Stimulated activated naive CD8-positive, alpha-beta T cell treated with anti-CD3 and anti-CD28 coated beads, Interleukin-15, Interleukin-2, amounts not matched to agents 100 ng/mL and 50 ng/mL, for 24 hours (primary cell): Measurements from ENCODE around the gene GRID1.
A peak's percentile ranks its signal among the peaks of the same experiment; 100 is the strongest.

ENCODE experiments used
- H3K27ac Mint-ChIP-seq: one replicate; pipeline ENCODE4 v1.8.0; 2021; ENCODE audit warnings: mild to moderate bottlenecking, mixed read lengths
- H3K27me3 Mint-ChIP-seq: one replicate; pipeline ENCODE4 v1.8.0; 2021; ENCODE audit warnings: mixed read lengths
- H3K36me3 Mint-ChIP-seq: one replicate; pipeline ENCODE4 v1.8.0; 2021; ENCODE audit warnings: low read depth, mixed read lengths
- H3K4me1 Mint-ChIP-seq: one replicate; pipeline ENCODE4 v1.8.0; 2021; ENCODE audit warnings: low read depth, mixed read lengths
- H3K4me3 Mint-ChIP-seq: one replicate; pipeline ENCODE4 v1.8.0; 2021; ENCODE audit warnings: mild to moderate bottlenecking, mixed read lengths
- H3K9me3 Mint-ChIP-seq: one replicate; pipeline ENCODE4 v1.8.0; 2021; ENCODE audit warnings: mixed read lengths

The GRID1 gene

DNA sequence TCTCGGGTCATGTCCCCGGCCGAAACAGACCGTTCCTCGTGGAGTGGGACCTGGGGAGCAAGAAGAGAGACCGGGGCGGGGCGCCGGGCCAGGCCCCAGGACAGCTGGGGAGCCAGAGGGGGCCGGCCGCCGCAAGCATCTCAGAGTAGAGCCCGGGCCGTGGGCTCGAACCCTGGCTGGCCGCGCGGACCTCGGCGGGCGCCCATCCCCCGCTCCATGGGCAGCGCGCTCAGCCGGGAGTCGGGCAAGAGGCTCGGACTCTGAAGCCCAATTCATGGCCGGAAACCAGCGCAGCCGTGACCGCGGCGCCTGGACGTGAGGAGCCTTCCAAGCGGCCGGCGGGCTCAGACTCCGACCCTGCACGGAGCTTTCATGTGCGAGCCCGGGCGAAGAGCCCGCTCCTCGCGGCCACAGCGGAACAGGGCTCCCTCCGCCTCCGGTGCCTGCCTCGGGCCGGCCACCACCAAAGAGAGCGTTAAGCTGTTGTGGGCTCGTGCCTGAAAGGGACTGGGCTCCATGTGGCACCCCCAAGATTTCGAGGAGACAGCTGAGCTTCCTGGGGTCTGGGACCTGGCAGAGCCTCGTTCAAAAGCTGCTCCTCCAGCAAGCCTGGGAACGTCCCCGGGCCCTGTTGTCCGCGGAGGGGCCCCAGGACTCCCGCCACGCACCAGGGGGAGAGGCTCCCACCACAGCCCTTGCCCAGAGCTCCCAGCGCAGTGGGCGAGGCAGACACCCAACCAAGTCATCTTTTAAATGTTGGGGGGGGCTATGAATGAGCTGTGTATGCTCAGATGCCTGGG lies 757 bp upstream of the GRID1 start:
- Mint-ChIP-seq H3K4me3 (no peak overlapping the region), H3K36me3 (no peaks in the 10 kb centered on the region), H3K27ac (no peak overlapping the region), H3K4me1 (peaks cover 11% of the 10 kb centered on the region), H3K9me3 (no peaks in the 10 kb centered on the region), H3K27me3 (peaks cover 66% of the 10 kb centered on the region)

DNA sequence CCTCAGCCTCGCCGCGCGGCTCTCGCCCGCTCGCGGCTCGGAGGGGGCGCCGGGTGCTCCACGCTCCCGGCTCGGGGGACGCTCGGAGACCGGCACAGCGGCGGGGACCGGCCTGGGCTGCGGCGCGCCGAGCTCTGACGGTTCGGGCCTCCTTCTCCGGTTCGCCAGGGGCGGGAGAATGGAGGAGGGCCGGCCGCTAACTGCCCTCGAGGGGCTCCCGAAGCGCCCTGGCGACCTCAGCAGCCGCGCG lies 232 bp upstream of the GRID1 start:
- no peaks in the 10 kb centered on the region for H3K9me3 Mint-ChIP-seq
- H3K4me3 Mint-ChIP-seq, result no peak overlapping the region
- H3K36me3 Mint-ChIP-seq, result no peaks in the 10 kb centered on the region
- H3K4me1 Mint-ChIP-seq, result peaks cover 11% of the 10 kb centered on the region
- peaks cover 65% of the 10 kb centered on the region for H3K27me3 Mint-ChIP-seq
- H3K27ac Mint-ChIP-seq, result no peak overlapping the region

DNA sequence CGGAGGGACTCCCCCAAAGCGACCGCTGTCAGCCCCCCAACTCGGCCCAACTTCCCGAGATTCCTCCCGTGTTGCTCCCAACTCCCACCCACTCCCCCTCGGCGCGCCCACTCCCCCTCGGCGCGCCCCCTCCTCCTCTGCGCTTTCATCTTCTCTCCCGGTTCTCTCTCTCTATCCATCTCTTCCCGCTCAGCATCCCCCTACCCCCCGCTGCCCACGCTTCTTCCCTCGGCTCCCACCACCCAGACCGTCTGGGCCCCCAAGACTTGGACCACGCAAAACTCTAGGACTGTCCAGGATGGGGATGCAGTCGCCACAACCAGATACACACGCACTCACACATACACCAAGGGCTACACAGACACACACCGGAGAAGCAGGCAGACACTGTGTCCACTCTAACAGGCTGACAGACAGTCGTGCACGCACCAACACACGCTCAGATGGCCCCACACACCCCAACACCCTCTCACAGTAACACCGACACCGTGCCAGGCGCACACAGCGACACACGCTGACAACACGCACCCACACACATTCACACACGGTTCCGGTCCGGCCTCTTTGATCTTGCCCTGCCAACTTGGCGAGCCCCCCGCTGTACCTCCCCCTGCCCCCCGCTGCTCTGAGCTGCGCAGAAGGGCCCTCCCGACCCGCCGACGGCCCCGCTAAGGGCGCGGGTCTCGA lies 1.1 kb downstream of the GRID1 start:
- H3K9me3 Mint-ChIP-seq, result no peaks in the 10 kb centered on the region
- peak overlapping the region; percentile 44 for H3K4me3 Mint-ChIP-seq
- H3K4me1 Mint-ChIP-seq, result peaks cover 11% of the 10 kb centered on the region
- H3K36me3 Mint-ChIP-seq, result no peaks in the 10 kb centered on the region
- peaks cover 69% of the 10 kb centered on the region for H3K27me3 Mint-ChIP-seq
- no peak overlapping the region for H3K27ac Mint-ChIP-seq

DNA sequence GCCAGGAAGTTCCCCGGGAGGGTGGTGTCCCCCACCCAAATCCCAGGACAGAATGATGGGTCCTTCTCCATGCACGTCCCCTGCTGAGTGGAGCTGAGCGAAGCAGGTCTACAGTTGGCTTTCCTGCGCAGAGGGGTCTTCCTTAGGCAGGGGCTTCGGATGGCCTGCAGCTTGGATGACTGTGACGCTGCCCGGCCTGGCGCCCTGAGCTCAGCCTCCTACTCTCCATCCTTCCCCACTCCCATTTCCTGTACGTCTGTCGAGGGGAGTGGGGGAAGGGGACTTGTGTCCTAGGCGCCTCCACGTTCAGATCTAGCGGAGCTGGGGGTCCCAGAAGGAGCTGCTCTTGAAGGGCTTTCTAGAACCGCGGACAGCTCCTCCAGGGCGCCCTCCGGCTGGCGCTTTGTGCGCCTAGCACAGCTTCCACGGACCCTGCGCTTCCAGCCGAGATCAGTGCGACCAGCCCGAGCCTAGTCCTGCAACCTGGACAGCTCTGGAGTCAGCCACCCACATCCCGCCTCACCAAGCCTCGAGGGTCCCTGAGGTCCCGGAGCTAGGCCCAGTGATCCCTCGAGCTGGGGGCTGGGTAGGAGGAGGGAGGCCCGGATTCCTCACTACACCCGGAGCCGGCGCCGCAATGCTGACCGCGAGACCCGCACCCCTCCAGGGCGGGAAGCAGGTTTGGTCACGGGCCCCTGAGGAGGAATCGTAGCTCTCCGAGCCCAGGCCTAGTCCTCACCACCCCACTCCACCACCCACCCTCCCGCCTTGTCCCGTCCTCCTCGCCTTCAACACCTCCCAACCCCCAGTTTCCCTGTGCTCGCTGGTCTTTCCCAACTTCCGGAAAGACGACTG lies 1.9 kb downstream of the GRID1 start:
- Mint-ChIP-seq H3K27ac (no peak overlapping the region), H3K4me3 (no peak overlapping the region), H3K27me3 (peaks cover 61% of the 10 kb centered on the region)

DNA sequence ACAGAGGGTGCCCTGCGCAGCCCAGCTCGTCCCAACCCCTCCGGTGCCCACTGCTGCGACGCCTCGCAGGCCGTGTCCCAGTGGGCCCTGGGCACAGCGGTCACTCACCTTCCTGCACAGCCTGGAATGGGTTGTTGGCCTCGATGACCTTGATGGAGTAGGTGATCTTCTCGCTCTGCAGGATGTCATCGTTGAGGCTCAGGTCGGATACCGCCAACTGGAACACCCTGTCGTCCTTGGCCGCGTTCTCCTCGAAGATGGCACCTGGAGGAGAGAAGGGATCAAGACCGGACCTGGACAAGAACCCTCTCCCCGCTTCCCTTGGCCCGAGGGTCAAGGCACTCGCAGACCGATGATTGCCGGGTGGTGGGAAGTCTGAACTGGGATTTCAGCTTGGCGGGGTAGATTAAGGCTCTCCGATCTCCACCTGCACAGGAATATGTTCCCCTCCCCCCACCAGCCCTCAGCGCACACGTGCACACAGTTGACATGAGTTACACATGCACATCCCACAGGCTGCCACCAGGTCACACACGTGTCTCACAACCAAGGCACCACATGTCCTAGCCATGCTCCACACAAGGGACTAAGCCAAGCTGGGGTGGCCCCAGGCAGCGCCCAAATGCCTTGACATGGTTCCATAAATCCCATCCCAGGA lies 2.6 kb downstream of the GRID1 start:
- Mint-ChIP-seq H3K36me3 (no peaks in the 10 kb centered on the region), H3K4me3 (no peak overlapping the region), H3K4me1 (peaks cover 11% of the 10 kb centered on the region), H3K27me3 (peaks cover 53% of the 10 kb centered on the region), H3K27ac (no peak overlapping the region), H3K9me3 (no peaks in the 10 kb centered on the region)

More for the DNA sequence above, 1.9 kb downstream of the GRID1 start:
- Mint-ChIP-seq H3K36me3 (no peaks in the 10 kb centered on the region), H3K4me1 (peaks cover 11% of the 10 kb centered on the region), H3K9me3 (no peaks in the 10 kb centered on the region)

DNA sequence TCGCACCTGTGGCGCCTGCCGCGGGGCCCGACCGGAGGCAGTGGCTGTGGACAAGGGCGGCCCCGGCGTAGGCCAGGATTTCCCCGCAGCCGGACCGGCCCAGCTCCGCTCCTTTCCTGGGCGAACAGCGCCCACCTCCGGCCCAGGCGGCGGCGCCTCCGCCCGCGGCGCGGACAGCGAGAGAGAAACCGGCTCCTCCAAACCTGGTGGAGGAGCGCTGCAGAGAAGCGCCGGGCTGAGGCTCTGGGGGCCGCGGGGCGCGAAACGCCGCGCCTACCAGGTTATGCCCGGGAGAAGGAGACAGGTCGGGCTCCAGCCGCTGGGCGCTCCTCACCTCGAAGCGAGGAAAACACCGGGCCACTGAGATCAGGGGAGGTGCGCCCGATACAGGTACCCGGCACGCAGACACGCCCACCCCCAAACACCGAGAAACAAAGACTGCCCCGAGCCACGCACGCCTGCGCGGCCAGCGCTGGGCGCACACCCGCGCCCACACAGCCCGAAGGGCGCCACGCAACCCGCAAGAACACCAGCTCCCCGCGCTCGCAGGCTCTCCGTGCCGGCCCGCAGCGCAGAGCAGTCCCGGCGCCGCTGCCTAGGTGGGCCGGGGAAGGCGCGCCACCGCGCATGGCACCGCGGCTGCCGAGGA lies 3.3 kb downstream of the GRID1 start:
- peaks cover 11% of the 10 kb centered on the region for H3K4me1 Mint-ChIP-seq
- H3K27me3 Mint-ChIP-seq, result peaks cover 47% of the 10 kb centered on the region
- no peak overlapping the region for H3K4me3 Mint-ChIP-seq
- H3K27ac Mint-ChIP-seq, result no peak overlapping the region
- H3K9me3 Mint-ChIP-seq, result no peaks in the 10 kb centered on the region
- H3K36me3 Mint-ChIP-seq, result no peaks in the 10 kb centered on the region

DNA sequence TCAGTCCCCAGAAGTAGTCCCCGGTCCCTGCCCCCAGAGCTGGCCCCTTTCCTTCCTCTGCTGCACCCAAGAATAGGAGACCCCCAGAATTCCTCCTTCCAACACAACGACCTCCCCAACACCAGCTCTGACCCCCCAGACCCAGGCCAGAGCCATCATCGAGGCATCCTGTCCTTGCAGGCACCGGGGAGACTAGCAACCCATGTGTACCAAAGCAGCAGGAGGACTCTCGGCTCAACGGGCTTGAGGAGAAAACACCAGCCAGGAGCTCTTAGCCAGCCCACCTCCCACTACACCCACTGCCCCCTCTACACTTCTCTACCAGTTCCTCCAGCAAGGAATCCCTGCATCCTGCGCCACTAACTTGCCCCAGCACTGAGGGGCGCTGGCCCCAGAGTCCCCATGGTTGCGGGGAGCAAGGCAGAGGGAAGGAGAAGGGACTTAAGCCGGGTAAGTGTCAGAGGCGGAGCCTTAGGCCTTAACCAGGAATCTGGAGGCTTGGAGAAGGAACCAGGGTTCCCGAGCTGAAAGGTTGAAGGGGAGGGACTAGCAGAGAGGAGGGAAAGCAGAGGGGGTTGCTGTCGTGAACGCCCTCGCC lies 3.9 kb downstream of the GRID1 start:
- H3K27me3 Mint-ChIP-seq, result peaks cover 41% of the 10 kb centered on the region
- H3K4me3 Mint-ChIP-seq, result no peak overlapping the region
- H3K9me3 Mint-ChIP-seq, result no peaks in the 10 kb centered on the region
- peaks cover 11% of the 10 kb centered on the region for H3K4me1 Mint-ChIP-seq
- H3K27ac Mint-ChIP-seq, result no peak overlapping the region
- H3K36me3 Mint-ChIP-seq, result no peaks in the 10 kb centered on the region

DNA sequence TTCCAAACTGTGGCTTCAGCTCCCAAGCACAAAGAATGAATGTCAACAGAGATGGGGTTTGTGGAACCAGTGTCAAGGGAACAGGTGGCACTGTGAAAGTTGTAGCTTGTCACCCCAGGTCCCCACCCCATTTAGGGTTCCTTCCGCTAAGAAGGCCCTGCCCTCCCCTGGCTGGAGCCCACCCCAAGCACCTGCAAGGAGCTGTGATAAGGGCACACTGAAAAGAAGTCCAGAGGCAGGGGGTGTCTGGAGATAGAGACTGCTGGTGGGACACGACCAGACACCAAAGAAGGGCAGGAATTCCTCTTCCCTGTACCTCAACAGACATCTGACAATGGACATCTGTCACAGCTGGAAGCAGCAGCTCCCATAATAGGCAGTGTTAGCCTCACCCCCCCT lies 4.5 kb downstream of the GRID1 start:
- no peak overlapping the region for H3K27ac Mint-ChIP-seq
- no peaks in the 10 kb centered on the region for H3K9me3 Mint-ChIP-seq
- H3K36me3 Mint-ChIP-seq, result no peaks in the 10 kb centered on the region
- peaks cover 11% of the 10 kb centered on the region for H3K4me1 Mint-ChIP-seq
- no peak overlapping the region for H3K4me3 Mint-ChIP-seq
- peaks cover 40% of the 10 kb centered on the region for H3K27me3 Mint-ChIP-seq

DNA sequence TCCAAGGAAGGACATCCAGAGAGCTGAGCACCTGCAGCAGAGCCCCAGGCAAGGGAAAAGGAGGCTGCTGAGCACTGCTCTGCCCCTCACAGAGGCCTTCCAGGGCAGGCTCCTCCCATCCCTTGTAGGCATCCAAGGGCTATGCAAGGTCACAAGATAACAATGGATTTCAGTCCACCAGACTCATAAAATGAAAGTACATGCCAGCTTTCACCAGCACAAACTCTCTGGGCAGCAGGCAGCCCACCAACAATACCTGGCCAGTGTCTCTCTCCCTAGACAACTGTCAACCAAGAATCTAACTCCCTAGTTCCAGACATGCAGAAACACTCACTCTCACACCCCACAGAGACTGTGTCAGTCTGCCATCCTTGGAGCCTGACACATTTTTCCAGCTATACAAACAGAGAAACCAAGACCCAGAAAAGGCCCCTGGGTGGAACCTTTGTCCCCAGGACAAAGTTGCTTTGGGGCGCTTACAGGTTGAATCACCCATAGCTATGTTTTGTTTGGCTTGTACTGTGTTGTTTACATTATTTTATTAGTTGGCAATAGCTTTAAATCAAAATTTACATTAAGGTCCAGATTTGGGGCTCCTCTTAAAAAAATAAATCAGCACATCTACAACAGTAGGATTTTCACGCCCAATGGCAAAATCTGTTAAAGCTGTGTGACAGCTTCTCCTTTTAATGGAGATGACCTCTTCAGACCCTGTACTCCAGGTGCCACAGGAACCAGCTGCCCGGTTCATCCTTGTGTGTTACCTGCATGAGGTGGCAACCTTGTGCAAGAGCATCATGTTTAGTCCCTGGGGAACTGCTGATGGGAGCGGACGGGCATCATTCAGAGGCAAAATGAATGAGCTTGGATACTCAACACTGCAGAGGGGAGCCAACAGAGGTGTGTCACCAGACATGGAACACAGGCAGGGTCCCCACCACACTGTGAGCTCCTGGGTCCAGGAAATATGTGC lies 5.2 kb downstream of the GRID1 start:
- H3K27ac Mint-ChIP-seq, result no peak overlapping the region

DNA sequence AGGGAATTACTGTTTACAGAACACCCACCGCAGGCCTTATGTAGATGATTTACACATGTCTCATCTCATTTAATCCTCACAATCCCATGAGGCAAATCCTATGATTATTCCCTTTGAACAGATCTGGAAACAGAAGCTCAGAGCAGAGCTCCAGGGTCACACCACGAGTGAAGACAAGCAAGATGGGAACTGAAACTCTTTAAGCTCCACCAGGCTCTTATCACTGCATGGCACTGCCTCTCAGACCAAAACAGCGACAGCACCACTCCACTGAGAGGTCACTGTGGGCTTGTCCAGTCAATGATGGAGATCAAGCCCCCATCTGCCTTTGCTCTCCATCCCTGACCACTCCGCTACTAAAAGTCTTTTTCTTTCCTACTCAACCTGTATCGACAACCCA lies 5.9 kb downstream of the GRID1 start:
- Mint-ChIP-seq H3K27ac (no peak overlapping the region), H3K27me3 (peaks cover 41% of the 10 kb centered on the region), H3K9me3 (no peaks in the 10 kb centered on the region), H3K4me3 (no peak overlapping the region), H3K4me1 (peaks cover 10% of the 10 kb centered on the region), H3K36me3 (no peaks in the 10 kb centered on the region)

More for the DNA sequence above, 5.2 kb downstream of the GRID1 start:
- Mint-ChIP-seq H3K4me3 (no peak overlapping the region), H3K36me3 (no peaks in the 10 kb centered on the region), H3K4me1 (peaks cover 11% of the 10 kb centered on the region), H3K27me3 (peaks cover 40% of the 10 kb centered on the region), H3K9me3 (no peaks in the 10 kb centered on the region)

DNA sequence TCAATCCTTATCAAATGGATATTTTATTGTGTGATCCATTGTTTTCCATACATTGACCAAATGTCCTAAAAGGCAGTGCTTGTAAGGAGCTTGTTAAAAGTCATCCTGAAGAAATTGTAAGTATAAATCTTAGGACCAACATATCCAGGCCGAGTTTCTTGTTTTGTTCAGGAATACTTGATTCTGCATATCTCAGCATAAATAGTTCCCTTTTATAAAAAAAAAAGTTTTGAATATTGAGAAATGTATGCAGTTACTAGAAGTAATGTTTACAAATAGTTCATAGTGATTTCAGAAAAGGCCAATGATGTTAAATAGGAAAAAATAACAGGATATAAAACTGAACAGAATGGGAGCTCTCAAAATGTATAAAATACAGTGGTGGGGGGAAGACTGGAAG lies 6.6 kb downstream of the GRID1 start:
- Mint-ChIP-seq H3K27ac (no peak overlapping the region), H3K27me3 (peaks cover 37% of the 10 kb centered on the region), H3K4me3 (no peak overlapping the region), H3K9me3 (no peaks in the 10 kb centered on the region), H3K4me1 (peaks cover 9% of the 10 kb centered on the region), H3K36me3 (no peaks in the 10 kb centered on the region)

DNA sequence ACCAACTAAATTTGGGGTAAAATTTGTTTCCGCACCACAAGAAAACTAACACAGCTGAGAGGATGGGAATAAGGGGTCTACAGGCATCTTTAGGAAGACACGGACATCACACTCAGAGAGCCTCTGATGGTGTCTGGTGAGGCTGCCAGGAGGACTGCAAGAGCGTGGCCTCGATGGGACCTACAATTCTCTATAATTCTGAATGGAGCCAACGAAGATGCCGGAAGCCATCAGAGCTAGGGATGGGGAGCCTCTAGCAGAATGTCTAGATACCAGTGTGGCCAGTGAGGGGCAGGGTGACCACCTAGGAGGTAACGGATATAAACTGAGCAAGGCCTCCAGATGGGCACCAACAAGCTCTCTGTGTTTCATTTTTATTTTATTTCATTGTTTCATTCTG lies 7.5 kb downstream of the GRID1 start:
- no peak overlapping the region for H3K27ac Mint-ChIP-seq
- no peaks in the 10 kb centered on the region for H3K36me3 Mint-ChIP-seq
- peaks cover 6% of the 10 kb centered on the region for H3K4me1 Mint-ChIP-seq
- H3K4me3 Mint-ChIP-seq, result no peak overlapping the region
- no peaks in the 10 kb centered on the region for H3K9me3 Mint-ChIP-seq
- H3K27me3 Mint-ChIP-seq, result peaks cover 31% of the 10 kb centered on the region

DNA sequence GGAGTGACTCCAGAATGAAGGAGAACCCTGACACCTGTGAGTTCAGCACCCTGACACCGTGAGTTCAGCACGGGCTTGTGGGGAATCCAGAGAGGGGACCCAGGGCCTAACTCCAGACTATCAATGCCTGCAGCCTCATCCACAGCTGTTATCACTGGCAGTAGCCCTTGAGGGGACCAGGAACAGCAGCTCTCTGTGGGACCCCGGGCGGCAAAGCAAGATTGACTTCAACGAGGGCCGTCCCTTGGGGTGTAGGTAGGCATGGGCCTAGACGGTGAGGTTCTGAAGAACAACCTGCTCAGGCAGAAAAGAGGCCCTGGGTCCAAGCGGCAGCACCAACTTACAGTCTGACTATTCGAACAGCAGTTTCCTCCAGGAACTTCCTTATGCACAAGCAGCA lies 8.9 kb downstream of the GRID1 start:
- no peaks in the 10 kb centered on the region for H3K36me3 Mint-ChIP-seq
- H3K27me3 Mint-ChIP-seq, result peaks cover 19% of the 10 kb centered on the region
- no peak overlapping the region for H3K4me3 Mint-ChIP-seq
- H3K27ac Mint-ChIP-seq, result no peak overlapping the region
- H3K4me1 Mint-ChIP-seq, result peaks cover 3% of the 10 kb centered on the region
- no peaks in the 10 kb centered on the region for H3K9me3 Mint-ChIP-seq
